GM23338 (cell line): Measurements from ENCODE around the gene RAB31. TPM values are rescaled to one million over a fixed set of nuclear protein-coding genes. Genes with fewer than 3 reads are reported as not detected.

Source experiments
- ATAC-seq: fragments of 200-7000 bp; cut with Tn5 transposase; 3 replicates; pipeline ENCODE4 v1.9.1; 2020
- DNase-seq: peaks from one replicate; pipeline ENCODE4 v3.0.0-alpha.2; 2015; ENCODE audit warnings: low spot score
- H2AFZ ChIP-seq: fragments of 200-600 bp; sonication (generic); 2 replicates; pipeline ENCODE4 v1.8.0; 2016; ENCODE audit warnings: antibody characterized with exemption, mild to moderate bottlenecking, moderate library complexity
- H3F3A ChIP-seq: fragments of 200-600 bp; sonication (generic); replicated peaks from 2 replicates; pipeline ENCODE4 v1.8.0; 2017; ENCODE audit warnings: antibody characterized with exemption, mixed run types, low read depth
- H3K27ac ChIP-seq: fragments of 200-600 bp; sonication (generic); 2 replicates; pipeline ENCODE4 v1.6.1; 2016; ENCODE audit warnings: low read depth
- H3K27me3 ChIP-seq: fragments of 200-600 bp; sonication (generic); 2 replicates; pipeline ENCODE4 v1.8.0; 2016; ENCODE audit warnings: mild to moderate bottlenecking, mixed run types, moderate library complexity; ENCODE audit not compliant: insufficient read depth
- H3K36me3 ChIP-seq: fragments of 200-600 bp; sonication (generic); 2 replicates; pipeline ENCODE4 v1.8.0; 2016; ENCODE audit warnings: mild to moderate bottlenecking; ENCODE audit not compliant: insufficient read depth
- H3K4me1 ChIP-seq: fragments of 200-600 bp; sonication (generic); 2 replicates; pipeline ENCODE4 v1.8.0; 2016; ENCODE audit warnings: mild to moderate bottlenecking, moderate library complexity; ENCODE audit not compliant: insufficient read depth
- H3K4me2 ChIP-seq: fragments of 200-600 bp; sonication (generic); 2 replicates; pipeline ENCODE4 v1.7.1; 2017; ENCODE audit warnings: mixed run types
- H3K4me3 ChIP-seq: fragments of 200-600 bp; sonication (generic); 2 replicates; pipeline ENCODE4 v1.6.1; 2016; ENCODE audit warnings: mixed run types
- H3K79me2 ChIP-seq: fragments of 200-600 bp; sonication (generic); replicated peaks from 2 replicates; pipeline ENCODE4 v1.8.0; 2017; ENCODE audit warnings: mild to moderate bottlenecking; ENCODE audit not compliant: insufficient read depth
- H3K9me2 ChIP-seq: fragments of 200-600 bp; sonication (generic); 2 replicates; pipeline ENCODE4 v1.8.0; 2017; ENCODE audit not compliant: insufficient read depth
- H4K20me1 ChIP-seq: fragments of 200-600 bp; sonication (generic); replicated peaks from 2 replicates; pipeline ENCODE4 v1.8.0; 2017; ENCODE audit warnings: mild to moderate bottlenecking; ENCODE audit not compliant: insufficient read depth
- H3K27ac Mint-ChIP-seq: 2 replicates; pipeline ENCODE4 v1.8.0; 2020; ENCODE audit warnings: inconsistent platforms, mild to moderate bottlenecking, moderate library complexity, mixed read lengths
- H3K27me3 Mint-ChIP-seq: 3 replicates; pipeline ENCODE4 v1.8.0; 2022; ENCODE audit warnings: low read depth, mild to moderate bottlenecking, moderate library complexity, mixed read lengths, inconsistent platforms; ENCODE audit not compliant: insufficient read depth, poor library complexity
- H3K36me3 Mint-ChIP-seq: 3 replicates; pipeline ENCODE4 v1.8.0; 2021; ENCODE audit warnings: low read depth, mild to moderate bottlenecking, inconsistent platforms, moderate library complexity, mixed read lengths
- H3K4me1 Mint-ChIP-seq: 3 replicates; pipeline ENCODE4 v1.8.0; 2020; ENCODE audit warnings: mild to moderate bottlenecking, inconsistent platforms, mixed read lengths
- H3K4me3 Mint-ChIP-seq: 3 replicates; pipeline ENCODE4 v1.8.0; 2021; ENCODE audit warnings: moderate library complexity, mild to moderate bottlenecking, inconsistent platforms, mixed read lengths
- H3K9me3 Mint-ChIP-seq: 3 replicates; pipeline ENCODE4 v1.8.0; 2020; ENCODE audit warnings: moderate library complexity, mild to moderate bottlenecking, inconsistent platforms, mixed read lengths
- CREB1 ChIP-seq: fragments of 250-450 bp; sonication (Bioruptor Pico); IDR thresholded peaks from 2 replicates; pipeline ENCODE4 v1.5.0; 2020; ENCODE audit warnings: low read depth, mild to moderate bottlenecking, moderate library complexity
- ETS1 ChIP-seq: IDR thresholded peaks from 2 replicates; pipeline ENCODE4 v1.6.1; 2016; ENCODE audit warnings: antibody characterized with exemption
- EZH2 ChIP-seq: fragments of 200-600 bp; sonication (generic); IDR thresholded peaks from one replicate; pipeline ENCODE4 v1.8.0; 2017; ENCODE audit warnings: antibody characterized with exemption, mild to moderate bottlenecking, low read depth; ENCODE audit not compliant: unreplicated experiment
- EZH2phosphoT487 ChIP-seq: fragments of 200-600 bp; sonication (generic); IDR thresholded peaks from one replicate; pipeline ENCODE4 v1.8.1; 2018; ENCODE audit warnings: antibody characterized with exemption; ENCODE audit not compliant: unreplicated experiment
- JUNB ChIP-seq: IDR thresholded peaks from one replicate; pipeline ENCODE4 v1.6.1; 2016; ENCODE audit warnings: antibody characterized with exemption; ENCODE audit not compliant: unreplicated experiment
- NANOG ChIP-seq: IDR thresholded peaks from 2 replicates; pipeline ENCODE4 v1.6.1; 2016; ENCODE audit warnings: antibody characterized with exemption, borderline replicate concordance
- POLR2AphosphoS5 ChIP-seq: IDR thresholded peaks from 2 replicates; pipeline ENCODE4 v1.6.1; 2016; ENCODE audit warnings: antibody characterized with exemption, low read depth
- STAT1 ChIP-seq: IDR thresholded peaks from one replicate; pipeline ENCODE4 v1.6.1; 2016; ENCODE audit warnings: antibody characterized with exemption; ENCODE audit not compliant: unreplicated experiment
- ZNF114 ChIP-seq: fragments of 250-450 bp; sonication (Bioruptor Pico); IDR thresholded peaks from 2 replicates; pipeline ENCODE4 v1.5.0; 2020; ENCODE audit warnings: mild to moderate bottlenecking, moderate library complexity
- ZNF331 ChIP-seq: fragments of 250-450 bp; sonication (Bioruptor Pico); IDR thresholded peaks from 2 replicates; pipeline ENCODE4 v1.5.0; 2020; ENCODE audit warnings: low read depth, mild to moderate bottlenecking, moderate library complexity
- ZNF462 ChIP-seq: fragments of 250-450 bp; sonication (Bioruptor Pico); IDR thresholded peaks from 2 replicates; pipeline ENCODE4 v1.5.0; 2020; ENCODE audit warnings: mild to moderate bottlenecking, moderate library complexity
- polyA plus RNA-seq: library from polyadenylated mRNA; unstranded; fragments of >200 nt; fragmentation: Nextera tagmentation; extraction: Ambion mirVana; gene quantifications from 2 replicates; pipeline ENCODE4 v1.2.1, GENCODE V29; 2016
- total RNA-seq: library from RNA; depleted of rRNA; stranded (reverse); fragments of >200 nt; shearing (Covaris generic); gene quantifications from 2 replicates; pipeline ENCODE4 v1.2.3, GENCODE V29; 2014
- TF ChIP-seq, protein P1 (sequence below): IDR thresholded peaks from one replicate; pipeline ENCODE4 v1.6.1; 2018; ENCODE audit warnings: antibody characterized with exemption; ENCODE audit not compliant: unreplicated experiment

Gene RAB31
- total and polyA plus RNA-seq, 2 experiments from 2014 or later = 33.8 to 46.1 TPM

GRCh38 chr18:9771977-9772660 lies 64.0 kb downstream of the RAB31 start (continued):
- TF ChIP-seq, protein P1, sequence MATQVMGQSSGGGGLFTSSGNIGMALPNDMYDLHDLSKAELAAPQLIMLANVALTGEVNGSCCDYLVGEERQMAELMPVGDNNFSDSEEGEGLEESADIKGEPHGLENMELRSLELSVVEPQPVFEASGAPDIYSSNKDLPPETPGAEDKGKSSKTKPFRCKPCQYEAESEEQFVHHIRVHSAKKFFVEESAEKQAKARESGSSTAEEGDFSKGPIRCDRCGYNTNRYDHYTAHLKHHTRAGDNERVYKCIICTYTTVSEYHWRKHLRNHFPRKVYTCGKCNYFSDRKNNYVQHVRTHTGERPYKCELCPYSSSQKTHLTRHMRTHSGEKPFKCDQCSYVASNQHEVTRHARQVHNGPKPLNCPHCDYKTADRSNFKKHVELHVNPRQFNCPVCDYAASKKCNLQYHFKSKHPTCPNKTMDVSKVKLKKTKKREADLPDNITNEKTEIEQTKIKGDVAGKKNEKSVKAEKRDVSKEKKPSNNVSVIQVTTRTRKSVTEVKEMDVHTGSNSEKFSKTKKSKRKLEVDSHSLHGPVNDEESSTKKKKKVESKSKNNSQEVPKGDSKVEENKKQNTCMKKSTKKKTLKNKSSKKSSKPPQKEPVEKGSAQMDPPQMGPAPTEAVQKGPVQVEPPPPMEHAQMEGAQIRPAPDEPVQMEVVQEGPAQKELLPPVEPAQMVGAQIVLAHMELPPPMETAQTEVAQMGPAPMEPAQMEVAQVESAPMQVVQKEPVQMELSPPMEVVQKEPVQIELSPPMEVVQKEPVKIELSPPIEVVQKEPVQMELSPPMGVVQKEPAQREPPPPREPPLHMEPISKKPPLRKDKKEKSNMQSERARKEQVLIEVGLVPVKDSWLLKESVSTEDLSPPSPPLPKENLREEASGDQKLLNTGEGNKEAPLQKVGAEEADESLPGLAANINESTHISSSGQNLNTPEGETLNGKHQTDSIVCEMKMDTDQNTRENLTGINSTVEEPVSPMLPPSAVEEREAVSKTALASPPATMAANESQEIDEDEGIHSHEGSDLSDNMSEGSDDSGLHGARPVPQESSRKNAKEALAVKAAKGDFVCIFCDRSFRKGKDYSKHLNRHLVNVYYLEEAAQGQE = no peak
- TF ChIP-seq STAT1 (no peak), POLR2AphosphoS5 (no peak), CREB1 (no peak), ETS1 (no peak), NANOG (no peak), EZH2 (no peak), JUNB (no peak), ZNF114 (no peak), EZH2phosphoT487 (no peak)

DNA sequence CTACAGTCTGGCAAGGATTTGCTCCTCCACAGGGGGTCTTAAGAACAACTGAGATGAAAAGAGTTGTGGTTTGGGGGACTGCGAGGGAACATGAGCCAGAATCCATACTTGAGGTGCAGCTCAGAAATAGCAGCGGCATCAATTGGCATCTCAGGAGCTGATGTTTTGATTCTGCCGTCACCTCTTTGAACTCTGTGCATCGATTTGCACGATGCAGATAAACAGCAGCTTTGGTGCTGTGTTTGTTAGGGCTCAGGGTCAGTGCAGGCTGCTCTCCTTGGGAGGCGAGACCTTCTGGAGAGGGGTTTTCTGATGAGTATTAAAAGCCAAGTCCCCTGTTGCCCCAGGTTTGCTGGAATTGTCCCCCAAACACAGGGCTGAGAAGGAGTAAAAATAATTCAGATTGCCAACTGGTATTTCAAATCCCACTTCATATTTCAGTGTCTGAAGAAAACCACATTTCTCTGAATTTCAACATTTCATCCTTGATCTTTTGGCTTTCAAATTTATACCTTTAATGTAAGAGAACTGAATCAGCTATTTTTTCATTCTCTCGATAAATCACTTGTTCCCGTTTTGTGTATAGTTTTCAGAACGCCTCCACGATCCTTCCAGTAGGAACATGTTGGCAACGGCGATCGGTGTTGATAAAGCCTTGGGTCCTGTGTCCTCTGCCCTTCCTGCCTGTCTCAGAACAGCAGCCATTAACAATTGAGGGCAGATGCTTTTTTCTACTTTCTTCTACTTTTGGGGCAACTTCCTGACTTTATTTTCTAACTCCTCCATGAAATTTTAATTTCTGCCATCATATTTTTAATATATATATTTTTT lies 65.0 kb downstream of the RAB31 start:
- H3K4me1 ChIP-seq = peaks cover 6% of the 10 kb centered on the region
- no peaks in the 10 kb centered on the region for H3F3A ChIP-seq
- DNase-seq (no peak), ATAC-seq (no peak)
- no peaks in the 10 kb centered on the region for H3K27me3 ChIP-seq
- Mint-ChIP-seq H3K27me3 (peaks cover 13% of the 10 kb centered on the region), H3K36me3 (no peaks in the 10 kb centered on the region), H3K9me3 (no peaks in the 10 kb centered on the region), H3K4me1 (peaks cover 23% of the 10 kb centered on the region), H3K27ac (no peak overlapping the region), H3K4me3 (no peak overlapping the region)
- no peaks in the 10 kb centered on the region for H3K9me2 ChIP-seq
- H3K79me2 ChIP-seq = peaks cover 5% of the 10 kb centered on the region; the same call in 1 of the 2 replicates
- H3K4me3 ChIP-seq = no peak overlapping the region
- H3K36me3 ChIP-seq = no peaks in the 10 kb centered on the region
- H4K20me1 ChIP-seq = peaks cover 3% of the 10 kb centered on the region; the same call in 1 of the 2 replicates
- no peak overlapping the region for H3K4me2 ChIP-seq
- H2AFZ ChIP-seq = no peak overlapping the region
- H3K27ac ChIP-seq = no peak overlapping the region
- TF ChIP-seq ZNF462 (CRISPR knock-in tag) (no peak), ZNF331 (CRISPR knock-in tag) (no peak)
